ENCODE results near the gene CFAP99. TPM values are rescaled to one million over a fixed set of nuclear protein-coding genes. Genes with fewer than 3 reads are reported as not detected.

CFAP99 gene
- total RNA-seq, 1 donor, result not detected

GRCh38 chr4:2457481-2458295 is 38.9 kb downstream of the CFAP99 start:
- TF ChIP-seq CTCF (IDR thresholded peaks at IDR 0.05; ENCODE audit: insufficient read depth, low read depth, low read length), result no peak
- H3K4me3 ChIP-seq (ENCODE audit: low read depth, low read length), result no peak overlapping the region
- no peak for DNase-seq (ENCODE audit: low read depth)

GRCh38 chr4:2458546-2459491 is 40.1 kb downstream of the CFAP99 start:
- no peak for DNase-seq (ENCODE audit: low read depth)
- no peak for TF ChIP-seq CTCF (IDR thresholded peaks at IDR 0.05; ENCODE audit: insufficient read depth, low read depth, low read length)
- H3K4me3 ChIP-seq (ENCODE audit: low read depth, low read length), result no peak overlapping the region

DNA sequence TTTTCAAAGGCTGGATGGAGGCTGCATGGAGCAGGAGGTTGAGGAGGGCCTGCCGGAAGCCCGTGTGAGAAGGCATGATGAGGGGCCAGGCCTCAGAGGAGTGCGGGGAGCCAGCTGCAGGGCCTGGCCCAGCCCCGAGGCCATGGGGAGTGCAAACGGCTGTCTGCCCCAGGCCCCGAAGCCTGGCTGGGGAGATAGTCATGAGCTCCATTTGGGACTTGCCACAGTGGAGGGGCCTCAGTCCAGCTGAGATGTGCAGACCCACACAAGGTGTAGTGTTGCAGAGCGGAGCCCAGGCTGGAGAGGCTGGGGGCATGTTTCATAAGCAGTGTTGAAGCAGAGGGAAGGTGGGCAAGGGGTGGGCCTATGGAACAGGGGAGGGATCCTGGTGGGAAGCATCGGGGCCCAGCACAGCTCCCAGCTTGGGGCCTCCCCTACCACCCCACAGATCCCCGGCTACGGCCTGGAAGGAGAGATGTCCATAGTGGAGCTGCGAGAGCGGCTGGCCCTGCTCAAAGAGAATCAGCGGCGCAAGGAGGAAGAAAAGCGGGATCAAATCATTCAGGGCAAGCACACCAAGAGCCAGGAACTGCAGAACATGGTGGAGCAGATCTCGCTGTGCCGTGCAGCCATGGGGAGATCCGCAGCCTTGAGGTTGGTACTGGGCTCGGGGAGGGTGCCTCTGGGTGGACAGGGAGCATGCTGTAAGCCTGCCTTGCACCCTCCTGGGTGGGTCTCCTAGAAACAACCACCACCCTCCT is 41.0 kb downstream of the CFAP99 start:
- DNase-seq (ENCODE audit: low read depth), result no peak
- H3K4me3 ChIP-seq (ENCODE audit: low read depth, low read length), result no peak overlapping the region

GRCh38 chr4:2461246-2461960 is 42.6 kb downstream of the CFAP99 start:
- no peak overlapping the region for H3K4me3 ChIP-seq (ENCODE audit: low read depth, low read length)
- no peak for DNase-seq (ENCODE audit: low read depth)
- TF ChIP-seq CTCF (IDR thresholded peaks at IDR 0.05; ENCODE audit: insufficient read depth, low read depth, low read length), result no peak

More for the DNA sequence above, 41.0 kb downstream of the CFAP99 start:
- no peak for TF ChIP-seq CTCF (IDR thresholded peaks at IDR 0.05; ENCODE audit: insufficient read depth, low read depth, low read length)

DNA sequence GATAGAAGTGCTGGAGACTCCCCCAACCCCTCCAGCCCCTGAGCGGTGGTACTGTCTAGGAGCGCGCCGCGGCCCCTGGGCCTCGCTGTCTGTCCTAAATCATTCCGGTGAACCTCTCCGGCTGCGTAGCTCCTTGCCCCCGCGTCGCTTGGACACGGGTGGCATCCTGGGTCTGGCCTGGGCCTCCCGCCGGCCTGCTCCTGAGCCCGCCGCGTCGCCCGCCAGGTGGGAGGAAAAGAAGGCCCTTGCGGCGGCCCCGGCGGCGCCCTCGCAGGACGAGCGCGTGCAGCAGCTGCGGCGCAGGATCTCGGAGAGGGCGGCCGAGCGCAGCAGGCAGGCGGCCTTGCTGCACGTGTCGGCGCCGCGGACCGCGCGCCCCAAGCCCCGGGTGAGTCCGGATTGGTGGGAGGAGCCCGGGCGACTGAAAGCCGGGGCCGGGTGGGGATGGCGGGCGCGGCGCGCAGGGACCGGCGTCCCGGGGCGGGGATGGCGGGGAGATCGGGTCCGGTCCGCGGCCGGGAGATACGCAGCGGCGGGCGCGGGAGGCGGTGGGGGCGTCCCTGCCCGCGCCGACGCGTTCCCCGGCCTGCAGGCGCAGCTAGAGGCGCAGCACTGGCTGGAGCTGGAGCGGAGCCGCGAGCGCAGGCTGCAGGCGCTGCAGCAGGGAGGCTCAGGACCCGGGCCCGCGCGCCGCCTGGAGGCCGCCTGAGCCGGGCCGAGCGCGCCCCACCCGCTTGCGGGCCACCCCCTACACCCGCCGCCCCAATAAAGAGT is 43.6 kb downstream of the CFAP99 start:
- peak overlapping the region; percentile 44 for H3K4me3 ChIP-seq (ENCODE audit: low read depth, low read length)
- DNase-seq (ENCODE audit: low read depth), result peak; percentile 77
- TF ChIP-seq CTCF (IDR thresholded peaks at IDR 0.05; ENCODE audit: insufficient read depth, low read depth, low read length), result peak; percentile 34

All from fibroblast of villous mesenchyme (primary cell).